GM23338 (cell line): ENCODE measurements around the gene SIGMAR1. TPM values are rescaled to one million over a fixed set of nuclear protein-coding genes. Genes with fewer than 3 reads are reported as not detected.

ENCODE experiments used
- ATAC-seq: fragments of 200-7000 bp; cut with Tn5 transposase; 3 replicates; pipeline ENCODE4 v1.9.1; 2020
- DNase-seq: peaks from one replicate; pipeline ENCODE4 v3.0.0-alpha.2; 2015; ENCODE audit warnings: low spot score
- H2AFZ ChIP-seq: fragments of 200-600 bp; sonication (generic); 2 replicates; pipeline ENCODE4 v1.8.0; 2016; ENCODE audit warnings: antibody characterized with exemption, mild to moderate bottlenecking, moderate library complexity
- H3F3A ChIP-seq: fragments of 200-600 bp; sonication (generic); replicated peaks from 2 replicates; pipeline ENCODE4 v1.8.0; 2017; ENCODE audit warnings: antibody characterized with exemption, mixed run types, low read depth
- H3K27ac ChIP-seq: fragments of 200-600 bp; sonication (generic); 2 replicates; pipeline ENCODE4 v1.6.1; 2016; ENCODE audit warnings: low read depth
- H3K27me3 ChIP-seq: fragments of 200-600 bp; sonication (generic); 2 replicates; pipeline ENCODE4 v1.8.0; 2016; ENCODE audit warnings: mild to moderate bottlenecking, mixed run types, moderate library complexity; ENCODE audit not compliant: insufficient read depth
- H3K36me3 ChIP-seq: fragments of 200-600 bp; sonication (generic); 2 replicates; pipeline ENCODE4 v1.8.0; 2016; ENCODE audit warnings: mild to moderate bottlenecking; ENCODE audit not compliant: insufficient read depth
- H3K4me1 ChIP-seq: fragments of 200-600 bp; sonication (generic); 2 replicates; pipeline ENCODE4 v1.8.0; 2016; ENCODE audit warnings: mild to moderate bottlenecking, moderate library complexity; ENCODE audit not compliant: insufficient read depth
- H3K4me2 ChIP-seq: fragments of 200-600 bp; sonication (generic); 2 replicates; pipeline ENCODE4 v1.7.1; 2017; ENCODE audit warnings: mixed run types
- H3K4me3 ChIP-seq: fragments of 200-600 bp; sonication (generic); 2 replicates; pipeline ENCODE4 v1.6.1; 2016; ENCODE audit warnings: mixed run types
- H3K79me2 ChIP-seq: fragments of 200-600 bp; sonication (generic); replicated peaks from 2 replicates; pipeline ENCODE4 v1.8.0; 2017; ENCODE audit warnings: mild to moderate bottlenecking; ENCODE audit not compliant: insufficient read depth
- H3K9me2 ChIP-seq: fragments of 200-600 bp; sonication (generic); 2 replicates; pipeline ENCODE4 v1.8.0; 2017; ENCODE audit not compliant: insufficient read depth
- H4K20me1 ChIP-seq: fragments of 200-600 bp; sonication (generic); replicated peaks from 2 replicates; pipeline ENCODE4 v1.8.0; 2017; ENCODE audit warnings: mild to moderate bottlenecking; ENCODE audit not compliant: insufficient read depth
- H3K27ac Mint-ChIP-seq: 2 replicates; pipeline ENCODE4 v1.8.0; 2020; ENCODE audit warnings: inconsistent platforms, mild to moderate bottlenecking, moderate library complexity, mixed read lengths
- H3K27me3 Mint-ChIP-seq: 3 replicates; pipeline ENCODE4 v1.8.0; 2022; ENCODE audit warnings: low read depth, mild to moderate bottlenecking, moderate library complexity, mixed read lengths, inconsistent platforms; ENCODE audit not compliant: insufficient read depth, poor library complexity
- H3K36me3 Mint-ChIP-seq: 3 replicates; pipeline ENCODE4 v1.8.0; 2021; ENCODE audit warnings: low read depth, mild to moderate bottlenecking, inconsistent platforms, moderate library complexity, mixed read lengths
- H3K4me1 Mint-ChIP-seq: 3 replicates; pipeline ENCODE4 v1.8.0; 2020; ENCODE audit warnings: mild to moderate bottlenecking, inconsistent platforms, mixed read lengths
- H3K4me3 Mint-ChIP-seq: 3 replicates; pipeline ENCODE4 v1.8.0; 2021; ENCODE audit warnings: moderate library complexity, mild to moderate bottlenecking, inconsistent platforms, mixed read lengths
- H3K9me3 Mint-ChIP-seq: 3 replicates; pipeline ENCODE4 v1.8.0; 2020; ENCODE audit warnings: moderate library complexity, mild to moderate bottlenecking, inconsistent platforms, mixed read lengths
- CREB1 ChIP-seq: fragments of 250-450 bp; sonication (Bioruptor Pico); IDR thresholded peaks from 2 replicates; pipeline ENCODE4 v1.5.0; 2020; ENCODE audit warnings: low read depth, mild to moderate bottlenecking, moderate library complexity
- CTCF ChIP-seq, 2 experiments: fragments of 200-600 bp in 1 of 2; sonication (generic) in 1 of 2; conservative IDR thresholded peaks; 2 replicates each; pipeline versions ENCODE4 v1.5.1 to v1.6.1; 2016 to 2017; ENCODE audit warnings: antibody characterized with exemption in 2 of 2, low read depth in 2 of 2, mild to moderate bottlenecking in 2 of 2, moderate library complexity in 1 of 2
- ETS1 ChIP-seq: IDR thresholded peaks from 2 replicates; pipeline ENCODE4 v1.6.1; 2016; ENCODE audit warnings: antibody characterized with exemption
- EZH2 ChIP-seq: fragments of 200-600 bp; sonication (generic); IDR thresholded peaks from one replicate; pipeline ENCODE4 v1.8.0; 2017; ENCODE audit warnings: antibody characterized with exemption, mild to moderate bottlenecking, low read depth; ENCODE audit not compliant: unreplicated experiment
- EZH2phosphoT487 ChIP-seq: fragments of 200-600 bp; sonication (generic); IDR thresholded peaks from one replicate; pipeline ENCODE4 v1.8.1; 2018; ENCODE audit warnings: antibody characterized with exemption; ENCODE audit not compliant: unreplicated experiment
- JUNB ChIP-seq: IDR thresholded peaks from one replicate; pipeline ENCODE4 v1.6.1; 2016; ENCODE audit warnings: antibody characterized with exemption; ENCODE audit not compliant: unreplicated experiment
- NANOG ChIP-seq: IDR thresholded peaks from 2 replicates; pipeline ENCODE4 v1.6.1; 2016; ENCODE audit warnings: antibody characterized with exemption, borderline replicate concordance
- POLR2AphosphoS5 ChIP-seq: IDR thresholded peaks from 2 replicates; pipeline ENCODE4 v1.6.1; 2016; ENCODE audit warnings: antibody characterized with exemption, low read depth
- ZNF114 ChIP-seq: fragments of 250-450 bp; sonication (Bioruptor Pico); IDR thresholded peaks from 2 replicates; pipeline ENCODE4 v1.5.0; 2020; ENCODE audit warnings: mild to moderate bottlenecking, moderate library complexity
- ZNF331 ChIP-seq: fragments of 250-450 bp; sonication (Bioruptor Pico); IDR thresholded peaks from 2 replicates; pipeline ENCODE4 v1.5.0; 2020; ENCODE audit warnings: low read depth, mild to moderate bottlenecking, moderate library complexity
- ZNF462 ChIP-seq: fragments of 250-450 bp; sonication (Bioruptor Pico); IDR thresholded peaks from 2 replicates; pipeline ENCODE4 v1.5.0; 2020; ENCODE audit warnings: mild to moderate bottlenecking, moderate library complexity
- polyA plus RNA-seq: library from polyadenylated mRNA; unstranded; fragments of >200 nt; fragmentation: Nextera tagmentation; extraction: Ambion mirVana; gene quantifications from 2 replicates; pipeline ENCODE4 v1.2.1, GENCODE V29; 2016
- total RNA-seq: library from RNA; depleted of rRNA; stranded (reverse); fragments of >200 nt; shearing (Covaris generic); gene quantifications from 2 replicates; pipeline ENCODE4 v1.2.3, GENCODE V29; 2014
- TF ChIP-seq, protein P1 (sequence below): IDR thresholded peaks from one replicate; pipeline ENCODE4 v1.6.1; 2018; ENCODE audit warnings: antibody characterized with exemption; ENCODE audit not compliant: unreplicated experiment

SIGMAR1 gene
- total and polyA plus RNA-seq, 2 experiments from 2014 or later: 82.3 to 167 TPM

DNA sequence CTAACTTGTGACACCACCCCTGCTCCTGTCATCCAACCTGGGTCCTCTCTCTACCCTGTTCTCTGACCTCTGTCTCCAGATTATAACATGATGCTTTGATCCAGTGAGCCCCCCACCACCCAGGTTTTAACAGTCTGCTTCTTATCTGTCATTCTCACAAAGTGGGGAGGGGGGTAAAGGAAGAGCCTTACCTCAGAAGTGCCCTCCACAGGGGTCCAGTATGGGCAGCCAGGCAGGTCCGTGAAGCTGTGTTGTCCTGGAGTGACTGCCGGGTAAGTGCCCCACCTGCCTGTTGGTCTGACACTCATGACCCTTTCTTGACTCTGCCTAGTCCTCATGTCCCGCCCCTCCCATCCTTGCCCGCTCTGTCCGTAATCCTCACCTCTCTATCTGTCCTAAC lies 17.8 kb upstream of the SIGMAR1 start (continued):
- TF ChIP-seq EZH2phosphoT487: no peak

- Mint-ChIP-seq H3K27me3 (peaks cover 24% of the 10 kb centered on the region), H3K36me3 (peaks cover 5% of the 10 kb centered on the region), H3K27ac (no peak overlapping the region), H3K4me1 (peaks cover 34% of the 10 kb centered on the region), H3K9me3 (no peaks in the 10 kb centered on the region; the same call in 2 of the 3 replicates), H3K4me3 (no peak overlapping the region; the same call in 2 of the 3 replicates)
- Histone ChIP-seq H3K4me3 (no peak overlapping the region), H3K4me1 (peaks cover 16% of the 10 kb centered on the region), H3K27me3 (no peaks in the 10 kb centered on the region), H3K36me3 (peaks cover 3% of the 10 kb centered on the region; the same call in 1 of the 2 replicates), H3K9me2 (no peaks in the 10 kb centered on the region), H3K4me2 (no peak overlapping the region), H2AFZ (no peak overlapping the region), H3F3A (0 out of 2 replicates have a peak, but pooled peaks cover 4% of the 10 kb centered on the region), H3K27ac (no peak overlapping the region), H4K20me1 (no peaks in the 10 kb centered on the region; the same call in 1 of the 2 replicates), H3K79me2 (no peaks in the 10 kb centered on the region)
- DNase-seq (no peak), ATAC-seq (no peak)
- TF ChIP-seq POLR2AphosphoS5: no peak
- TF ChIP-seq, protein P1, sequence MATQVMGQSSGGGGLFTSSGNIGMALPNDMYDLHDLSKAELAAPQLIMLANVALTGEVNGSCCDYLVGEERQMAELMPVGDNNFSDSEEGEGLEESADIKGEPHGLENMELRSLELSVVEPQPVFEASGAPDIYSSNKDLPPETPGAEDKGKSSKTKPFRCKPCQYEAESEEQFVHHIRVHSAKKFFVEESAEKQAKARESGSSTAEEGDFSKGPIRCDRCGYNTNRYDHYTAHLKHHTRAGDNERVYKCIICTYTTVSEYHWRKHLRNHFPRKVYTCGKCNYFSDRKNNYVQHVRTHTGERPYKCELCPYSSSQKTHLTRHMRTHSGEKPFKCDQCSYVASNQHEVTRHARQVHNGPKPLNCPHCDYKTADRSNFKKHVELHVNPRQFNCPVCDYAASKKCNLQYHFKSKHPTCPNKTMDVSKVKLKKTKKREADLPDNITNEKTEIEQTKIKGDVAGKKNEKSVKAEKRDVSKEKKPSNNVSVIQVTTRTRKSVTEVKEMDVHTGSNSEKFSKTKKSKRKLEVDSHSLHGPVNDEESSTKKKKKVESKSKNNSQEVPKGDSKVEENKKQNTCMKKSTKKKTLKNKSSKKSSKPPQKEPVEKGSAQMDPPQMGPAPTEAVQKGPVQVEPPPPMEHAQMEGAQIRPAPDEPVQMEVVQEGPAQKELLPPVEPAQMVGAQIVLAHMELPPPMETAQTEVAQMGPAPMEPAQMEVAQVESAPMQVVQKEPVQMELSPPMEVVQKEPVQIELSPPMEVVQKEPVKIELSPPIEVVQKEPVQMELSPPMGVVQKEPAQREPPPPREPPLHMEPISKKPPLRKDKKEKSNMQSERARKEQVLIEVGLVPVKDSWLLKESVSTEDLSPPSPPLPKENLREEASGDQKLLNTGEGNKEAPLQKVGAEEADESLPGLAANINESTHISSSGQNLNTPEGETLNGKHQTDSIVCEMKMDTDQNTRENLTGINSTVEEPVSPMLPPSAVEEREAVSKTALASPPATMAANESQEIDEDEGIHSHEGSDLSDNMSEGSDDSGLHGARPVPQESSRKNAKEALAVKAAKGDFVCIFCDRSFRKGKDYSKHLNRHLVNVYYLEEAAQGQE: no peak
- TF ChIP-seq EZH2phosphoT487: no peak
- no peak for TF ChIP-seq EZH2
- no peak for TF ChIP-seq CREB1 (CRISPR knock-in tag)
- no peak for TF ChIP-seq CTCF (conservative IDR thresholded peaks at IDR 0.05; ENCODE audit: low read depth in 2 of 2)
- TF ChIP-seq JUNB: no peak
- TF ChIP-seq NANOG: no peak
- TF ChIP-seq ZNF331 (CRISPR knock-in tag): no peak
- TF ChIP-seq ZNF462: no peak
- TF ChIP-seq ETS1: no peak
- no peak for TF ChIP-seq ZNF114 (CRISPR knock-in tag)
Measured at GRCh38 chr9:34654323-34655051, 16.9 kb upstream of the SIGMAR1 start.
